Renal cortex interstitium (tissue), 11 donors: ENCODE data around the gene TNS3. TPM values are rescaled to one million over a fixed set of nuclear protein-coding genes. Genes with fewer than 3 reads are reported as not detected.

Experiments
- DNase-seq, 11 donors: peaks; one replicate each; pipeline ENCODE4 v3.0.0-alpha.2; 2013; ENCODE audit warnings: low read depth in 9 of 11, low spot score in 4 of 11; ENCODE audit errors: extremely low read depth in 1 of 11
- polyA plus RNA-seq, 3 donors: library from polyadenylated mRNA; unstranded; fragments of 120-200 nt; gene quantifications; one replicate each; pipeline ENCODE4 v1.2.1, GENCODE V29; 2013; ENCODE audit not compliant: insufficient read length in 3 of 3

Gene TNS3
- polyA plus RNA-seq, 3 donors, result 88.3 to 97.2 (median 88.6) TPM

- DNase-seq, result no peak
These were observed 206.6 kb downstream of the TNS3 start for GRCh38 chr7:47375121-47375938.

- DNase-seq, result no peak
These were observed 207.4 kb downstream of the TNS3 start for GRCh38 chr7:47374538-47374937.

GRCh38 chr7:47373871-47374451 is 207.9 kb downstream of the TNS3 start:
- DNase-seq, result peak in 2 of 11 donors; percentile 26 to 34

GRCh38 chr7:47371733-47372368 is 210.1 kb downstream of the TNS3 start:
- DNase-seq, result peak in 9 of 11 donors; percentile 64 to 85 (median 79)

- no peak for DNase-seq
These were observed 210.6 kb downstream of the TNS3 start for GRCh38 chr7:47371317-47371716.

GRCh38 chr7:47370461-47371042 is 211.4 kb downstream of the TNS3 start:
- no peak for DNase-seq

GRCh38 chr7:47369736-47370135 is 212.2 kb downstream of the TNS3 start:
- no peak for DNase-seq

GRCh38 chr7:47368190-47368812 is 213.6 kb downstream of the TNS3 start:
- DNase-seq, result no peak

- DNase-seq, result no peak
These were observed 214.5 kb downstream of the TNS3 start for GRCh38 chr7:47367369-47367768.

- DNase-seq, result no peak
These were observed 215.0 kb downstream of the TNS3 start for GRCh38 chr7:47366960-47367359.

GRCh38 chr7:47366211-47366610 is 215.7 kb downstream of the TNS3 start:
- no peak for DNase-seq

GRCh38 chr7:47362984-47363383 is 218.9 kb downstream of the TNS3 start:
- DNase-seq, result no peak

- DNase-seq, result no peak
These were observed 220.1 kb downstream of the TNS3 start for GRCh38 chr7:47361746-47362215.

- DNase-seq, result no peak
These were observed 220.7 kb downstream of the TNS3 start for GRCh38 chr7:47361236-47361635.

GRCh38 chr7:47360301-47360900 is 221.5 kb downstream of the TNS3 start:
- DNase-seq, result no peak

GRCh38 chr7:47358944-47359588 is 222.8 kb downstream of the TNS3 start:
- DNase-seq, result no peak

GRCh38 chr7:47358357-47358756 is 223.6 kb downstream of the TNS3 start:
- DNase-seq, result no peak

- no peak for DNase-seq
These were observed 224.0 kb downstream of the TNS3 start for GRCh38 chr7:47357863-47358262.
